ENCODE results near the gene GCLM.
A peak's percentile ranks its signal among the peaks of the same experiment; 100 is the strongest.
"Not testable (repeated sequence)": the region's sequence is repeated elsewhere in the genome, so short reads cannot be mapped to it uniquely, and the experiment has no call there.

Gene GCLM, protein sequence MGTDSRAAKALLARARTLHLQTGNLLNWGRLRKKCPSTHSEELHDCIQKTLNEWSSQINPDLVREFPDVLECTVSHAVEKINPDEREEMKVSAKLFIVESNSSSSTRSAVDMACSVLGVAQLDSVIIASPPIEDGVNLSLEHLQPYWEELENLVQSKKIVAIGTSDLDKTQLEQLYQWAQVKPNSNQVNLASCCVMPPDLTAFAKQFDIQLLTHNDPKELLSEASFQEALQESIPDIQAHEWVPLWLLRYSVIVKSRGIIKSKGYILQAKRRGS

GRCh38 chr1:93909146-93910050 is at the start of gene GCLM:
GCLM (minus strand) TSS chr1:93909430; CDS start chr1:93909163, 267 bp downstream.
- Histone ChIP-seq H3K9me3 (ENCODE audit: control insufficient read depth in 1 of 2, low read length in 2 of 2) (no peaks in the 10 kb centered on the region), H3K4me1 (ENCODE audit: control insufficient read depth in 1 of 2, insufficient read depth in 2 of 2, low read length in 2 of 2) (peaks cover 24 to 27% of the 10 kb centered on the region in 2 donors), H3K27ac (ENCODE audit: low read depth, low read length) (peak within 1 kb of the TSS; percentile 38), H3K4me3 (ENCODE audit: low read depth in 1 of 2, low read length in 2 of 2) (peak within 1 kb of the TSS; percentile 75 to 84), H3K9ac (ENCODE audit: low read depth in 1 of 2, low read length in 2 of 2) (peak within 1 kb of the TSS; percentile 51 to 55), H3K27me3 (ENCODE audit: control insufficient read depth in 1 of 2, insufficient read depth in 2 of 2, low read length in 2 of 2) (no peaks in the 10 kb centered on the region), H3K36me3 (ENCODE audit: control insufficient read depth in 1 of 2, insufficient read depth in 2 of 2, low read length in 2 of 2) (no peaks in the 10 kb centered on the region)

DNA sequence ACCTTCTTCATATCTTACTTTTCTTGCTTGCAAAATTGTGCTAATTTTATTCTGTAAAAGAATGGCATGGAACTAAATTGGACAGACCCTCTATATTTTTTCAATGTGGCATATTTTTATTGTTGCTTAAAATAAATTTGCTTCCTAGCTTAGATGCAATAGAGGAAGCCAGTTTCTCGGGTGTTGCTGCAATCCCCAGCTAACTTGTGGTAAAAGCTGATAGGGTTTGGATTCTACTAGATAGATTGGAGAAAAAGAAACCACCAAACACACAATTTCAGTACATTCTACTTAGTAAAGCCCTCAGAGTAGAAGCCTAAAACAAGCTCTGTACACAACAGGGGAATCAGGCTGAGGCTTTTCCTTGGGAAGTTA is 49.5 kb upstream of the GCLM start:
- no peak overlapping the region for H3K27ac ChIP-seq (ENCODE audit: low read depth, low read length)
- H3K27me3 ChIP-seq (ENCODE audit: control insufficient read depth in 1 of 2, insufficient read depth in 2 of 2, low read length in 2 of 2), result no peaks in the 10 kb centered on the region
- no peak overlapping the region for H3K9ac ChIP-seq (ENCODE audit: low read depth in 1 of 2, low read length in 2 of 2)
- H3K36me3 ChIP-seq (ENCODE audit: control insufficient read depth in 1 of 2, insufficient read depth in 2 of 2, low read length in 2 of 2), result no peaks in the 10 kb centered on the region
- H3K4me1 ChIP-seq (ENCODE audit: control insufficient read depth in 1 of 2, insufficient read depth in 2 of 2, low read length in 2 of 2), result no peaks in the 10 kb centered on the region
- no peak overlapping the region for H3K4me3 ChIP-seq (ENCODE audit: low read depth in 1 of 2, low read length in 2 of 2)
- H3K9me3 ChIP-seq (ENCODE audit: control insufficient read depth in 1 of 2, low read length in 2 of 2), result peaks cover 7 to 10% of the 10 kb centered on the region in 2 donors

GRCh38 chr1:93958032-93958725 is 48.9 kb upstream of the GCLM start:
- H3K27ac ChIP-seq (ENCODE audit: low read depth, low read length), result no peak overlapping the region

GRCh38 chr1:93955765-93956164 is 46.5 kb upstream of the GCLM start:
- peaks cover 7 to 10% of the 10 kb centered on the region in 2 donors for H3K9me3 ChIP-seq (ENCODE audit: control insufficient read depth in 1 of 2, low read length in 2 of 2)

More at GRCh38 chr1:93958032-93958725, 48.9 kb upstream of the GCLM start:
- Histone ChIP-seq H3K4me3 (ENCODE audit: low read depth in 1 of 2, low read length in 2 of 2) (no peak overlapping the region), H3K9ac (ENCODE audit: low read depth in 1 of 2, low read length in 2 of 2) (no peak overlapping the region), H3K27me3 (ENCODE audit: control insufficient read depth in 1 of 2, insufficient read depth in 2 of 2, low read length in 2 of 2) (no peaks in the 10 kb centered on the region), H3K36me3 (ENCODE audit: control insufficient read depth in 1 of 2, insufficient read depth in 2 of 2, low read length in 2 of 2) (no peaks in the 10 kb centered on the region), H3K4me1 (ENCODE audit: control insufficient read depth in 1 of 2, insufficient read depth in 2 of 2, low read length in 2 of 2) (no peaks in the 10 kb centered on the region), H3K9me3 (ENCODE audit: control insufficient read depth in 1 of 2, low read length in 2 of 2) (peaks cover 7 to 10% of the 10 kb centered on the region in 2 donors)

GRCh38 chr1:93947002-93947686 is 37.9 kb upstream of the GCLM start:
- H3K9ac ChIP-seq (ENCODE audit: low read depth in 1 of 2, low read length in 2 of 2); H3K36me3 ChIP-seq (ENCODE audit: control insufficient read depth in 1 of 2, insufficient read depth in 2 of 2, low read length in 2 of 2); H3K4me1 ChIP-seq (ENCODE audit: control insufficient read depth in 1 of 2, insufficient read depth in 2 of 2, low read length in 2 of 2); H3K4me3 ChIP-seq (ENCODE audit: low read depth in 1 of 2, low read length in 2 of 2); H3K27ac ChIP-seq (ENCODE audit: low read depth, low read length); H3K27me3 ChIP-seq (ENCODE audit: control insufficient read depth in 1 of 2, insufficient read depth in 2 of 2, low read length in 2 of 2); H3K9me3 ChIP-seq (ENCODE audit: control insufficient read depth in 1 of 2, low read length in 2 of 2): not testable (repeated sequence)

More at GRCh38 chr1:93955765-93956164, 46.5 kb upstream of the GCLM start:
- no peaks in the 10 kb centered on the region for H3K4me1 ChIP-seq (ENCODE audit: control insufficient read depth in 1 of 2, insufficient read depth in 2 of 2, low read length in 2 of 2)
- no peak overlapping the region for H3K9ac ChIP-seq (ENCODE audit: low read depth in 1 of 2, low read length in 2 of 2)
- H3K4me3 ChIP-seq (ENCODE audit: low read depth in 1 of 2, low read length in 2 of 2), result no peak overlapping the region
- no peaks in the 10 kb centered on the region for H3K36me3 ChIP-seq (ENCODE audit: control insufficient read depth in 1 of 2, insufficient read depth in 2 of 2, low read length in 2 of 2)
- no peaks in the 10 kb centered on the region for H3K27me3 ChIP-seq (ENCODE audit: control insufficient read depth in 1 of 2, insufficient read depth in 2 of 2, low read length in 2 of 2)
- H3K27ac ChIP-seq (ENCODE audit: low read depth, low read length), result no peak overlapping the region

GRCh38 chr1:93938461-93939145 is 29.4 kb upstream of the GCLM start:
- no peaks in the 10 kb centered on the region for H3K27me3 ChIP-seq (ENCODE audit: control insufficient read depth in 1 of 2, insufficient read depth in 2 of 2, low read length in 2 of 2)
- H3K4me3 ChIP-seq (ENCODE audit: low read depth in 1 of 2, low read length in 2 of 2), result no peak overlapping the region
- H3K9ac ChIP-seq (ENCODE audit: low read depth in 1 of 2, low read length in 2 of 2), result no peak overlapping the region
- H3K4me1 ChIP-seq (ENCODE audit: control insufficient read depth in 1 of 2, insufficient read depth in 2 of 2, low read length in 2 of 2), result no peaks in the 10 kb centered on the region
- H3K9me3 ChIP-seq (ENCODE audit: control insufficient read depth in 1 of 2, low read length in 2 of 2), result no peaks in the 10 kb centered on the region
- no peaks in the 10 kb centered on the region for H3K36me3 ChIP-seq (ENCODE audit: control insufficient read depth in 1 of 2, insufficient read depth in 2 of 2, low read length in 2 of 2)
- H3K27ac ChIP-seq (ENCODE audit: low read depth, low read length), result no peak overlapping the region

DNA sequence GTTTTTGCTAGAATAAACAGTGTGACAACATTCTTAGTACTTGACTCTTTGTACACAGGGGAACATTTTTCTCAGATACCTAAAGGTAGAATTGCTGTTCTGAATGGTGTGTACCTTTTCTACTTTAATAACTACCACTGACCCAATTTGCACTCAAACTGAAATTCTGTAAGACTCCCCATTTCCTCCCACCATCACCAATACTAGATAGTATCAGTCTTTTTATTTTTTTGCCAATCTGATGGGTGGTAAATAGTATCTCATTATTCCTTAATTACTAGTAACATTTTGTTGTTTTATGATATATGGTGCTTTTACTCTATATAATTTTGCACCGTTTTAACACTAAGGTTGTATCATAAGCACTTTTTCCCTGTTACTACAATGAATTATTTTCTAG is 28.8 kb upstream of the GCLM start:
- no peak overlapping the region for H3K27ac ChIP-seq (ENCODE audit: low read depth, low read length)
- H3K4me3 ChIP-seq (ENCODE audit: low read depth in 1 of 2, low read length in 2 of 2), result no peak overlapping the region
- H3K9ac ChIP-seq (ENCODE audit: low read depth in 1 of 2, low read length in 2 of 2), result no peak overlapping the region
- H3K36me3 ChIP-seq (ENCODE audit: control insufficient read depth in 1 of 2, insufficient read depth in 2 of 2, low read length in 2 of 2), result no peaks in the 10 kb centered on the region
- H3K9me3 ChIP-seq (ENCODE audit: control insufficient read depth in 1 of 2, low read length in 2 of 2), result no peaks in the 10 kb centered on the region
- no peaks in the 10 kb centered on the region for H3K4me1 ChIP-seq (ENCODE audit: control insufficient read depth in 1 of 2, insufficient read depth in 2 of 2, low read length in 2 of 2)
- H3K27me3 ChIP-seq (ENCODE audit: control insufficient read depth in 1 of 2, insufficient read depth in 2 of 2, low read length in 2 of 2), result no peaks in the 10 kb centered on the region

DNA sequence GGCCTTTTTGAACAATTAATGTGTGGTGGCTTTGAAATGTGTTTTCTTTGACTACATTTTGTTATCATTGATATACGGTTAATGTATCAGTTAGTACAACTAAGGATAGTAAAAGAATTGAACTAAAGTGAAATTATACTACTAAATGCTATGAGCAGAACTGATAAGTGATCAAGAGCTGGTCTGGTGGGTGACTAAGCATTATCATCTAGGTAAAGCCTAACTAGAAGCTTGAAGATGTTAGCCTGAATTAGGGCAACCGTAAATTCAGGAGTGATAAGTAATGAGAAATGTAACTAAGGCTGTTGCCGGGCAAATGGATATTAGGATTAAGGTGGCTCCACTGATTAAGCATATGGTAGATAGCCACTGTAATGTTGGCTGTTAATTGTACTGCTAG is 16.0 kb upstream of the GCLM start:
- Histone ChIP-seq H3K36me3 (ENCODE audit: control insufficient read depth in 1 of 2, insufficient read depth in 2 of 2, low read length in 2 of 2) (no peaks in the 10 kb centered on the region), H3K27ac (ENCODE audit: low read depth, low read length) (no peak overlapping the region), H3K4me3 (ENCODE audit: low read depth in 1 of 2, low read length in 2 of 2) (no peak overlapping the region), H3K27me3 (ENCODE audit: control insufficient read depth in 1 of 2, insufficient read depth in 2 of 2, low read length in 2 of 2) (no peaks in the 10 kb centered on the region), H3K9me3 (ENCODE audit: control insufficient read depth in 1 of 2, low read length in 2 of 2) (no peaks in the 10 kb centered on the region), H3K4me1 (ENCODE audit: control insufficient read depth in 1 of 2, insufficient read depth in 2 of 2, low read length in 2 of 2) (no peaks in the 10 kb centered on the region), H3K9ac (ENCODE audit: low read depth in 1 of 2, low read length in 2 of 2) (no peak overlapping the region)

GRCh38 chr1:93919780-93920179 is 10.6 kb upstream of the GCLM start:
- H3K36me3 ChIP-seq (ENCODE audit: control insufficient read depth in 1 of 2, insufficient read depth in 2 of 2, low read length in 2 of 2), result no peaks in the 10 kb centered on the region
- no peak overlapping the region for H3K4me3 ChIP-seq (ENCODE audit: low read depth in 1 of 2, low read length in 2 of 2)
- H3K27me3 ChIP-seq (ENCODE audit: control insufficient read depth in 1 of 2, insufficient read depth in 2 of 2, low read length in 2 of 2), result no peaks in the 10 kb centered on the region
- H3K27ac ChIP-seq (ENCODE audit: low read depth, low read length), result no peak overlapping the region
- H3K4me1 ChIP-seq (ENCODE audit: control insufficient read depth in 1 of 2, insufficient read depth in 2 of 2, low read length in 2 of 2), result no peaks in the 10 kb centered on the region
- H3K9ac ChIP-seq (ENCODE audit: low read depth in 1 of 2, low read length in 2 of 2), result no peak overlapping the region
- no peaks in the 10 kb centered on the region for H3K9me3 ChIP-seq (ENCODE audit: control insufficient read depth in 1 of 2, low read length in 2 of 2)

Measured in duodenal mucosa (tissue), 2 donors.